CD4-positive, alpha-beta T cell treated with Interleukin-6 for 4 hours (primary cell): ENCODE results near the gene NAB2.

Experiments
- DNase-seq: peaks from one replicate; pipeline ENCODE4 v3.0.0-alpha.2; 2020; ENCODE audit warnings: mixed read lengths

NAB2 gene

DNA sequence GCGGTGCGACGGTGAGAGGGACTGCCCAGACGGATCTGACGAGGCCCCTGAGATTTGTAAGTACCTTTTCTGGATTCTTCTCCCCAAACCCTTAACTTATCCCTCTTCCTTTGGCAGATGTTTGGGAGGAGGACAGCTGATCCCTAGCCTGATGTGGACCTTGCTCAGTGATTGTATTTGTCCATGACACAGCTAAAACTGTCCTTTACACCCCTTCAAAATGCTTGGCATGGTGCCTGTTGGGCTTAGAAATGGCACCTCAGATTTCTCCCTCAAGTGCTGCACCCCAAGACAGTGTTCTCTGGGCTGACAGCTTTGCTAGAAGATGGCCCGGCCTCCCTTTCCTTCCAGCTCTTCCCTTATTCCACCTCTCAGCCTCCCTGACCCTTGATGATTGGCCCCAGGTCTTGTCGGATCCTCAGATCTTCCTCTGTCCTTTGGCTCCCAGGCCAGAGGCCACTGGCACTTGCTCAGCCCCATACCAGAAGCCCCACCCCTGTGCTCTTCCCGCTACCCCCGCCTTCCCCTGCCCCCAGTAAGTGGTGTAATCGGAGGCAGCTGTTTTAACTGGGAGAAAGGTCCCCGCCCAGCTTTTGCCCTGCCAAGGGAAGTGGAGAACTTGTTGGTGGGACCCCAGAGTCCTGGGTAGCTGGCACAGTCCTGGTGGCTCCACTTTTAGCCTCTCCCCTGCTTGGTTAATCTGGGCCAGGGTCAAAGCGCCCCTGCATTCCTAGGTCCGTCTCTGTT lies 49.8 kb downstream of the NAB2 start:
- DNase-seq = no peak

DNA sequence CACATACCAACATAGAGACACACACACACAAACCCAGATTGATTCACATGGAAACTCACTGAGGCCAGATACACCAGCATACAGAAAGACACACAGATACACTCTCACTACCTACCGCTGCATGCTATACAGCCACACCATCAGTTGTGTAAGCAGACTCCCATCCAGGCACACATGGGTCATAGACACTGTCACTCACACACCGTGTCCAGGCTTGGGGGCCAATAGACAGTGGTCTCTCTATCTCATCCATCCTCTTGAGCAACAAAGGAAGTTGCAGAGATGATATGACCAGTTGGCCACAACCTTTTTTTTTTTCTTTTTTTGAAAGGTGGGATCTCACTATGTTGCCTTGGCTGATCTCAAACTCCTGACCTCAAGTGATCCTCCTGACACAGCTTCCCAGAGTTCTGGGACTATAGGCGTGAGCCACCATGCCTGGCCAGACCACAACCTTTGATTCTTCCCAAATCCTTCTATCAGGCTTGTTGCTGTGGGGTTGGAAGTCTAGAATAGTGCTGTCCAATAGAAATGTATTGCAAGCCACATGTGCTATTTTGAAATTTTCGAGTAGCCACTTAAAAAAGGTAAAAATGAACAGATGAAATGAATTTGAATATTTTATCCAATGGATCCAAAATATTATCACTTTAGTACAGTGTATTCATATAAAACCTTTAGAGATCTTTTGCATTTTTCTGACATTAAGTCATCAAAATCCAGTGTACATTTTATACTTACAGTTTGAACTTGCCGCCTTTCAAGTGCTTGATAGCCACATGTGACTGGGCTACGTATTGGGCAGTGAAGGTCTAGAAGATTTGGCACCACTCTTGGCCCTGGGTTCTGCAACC lies 51.1 kb downstream of the NAB2 start:
- DNase-seq = no peak

DNA sequence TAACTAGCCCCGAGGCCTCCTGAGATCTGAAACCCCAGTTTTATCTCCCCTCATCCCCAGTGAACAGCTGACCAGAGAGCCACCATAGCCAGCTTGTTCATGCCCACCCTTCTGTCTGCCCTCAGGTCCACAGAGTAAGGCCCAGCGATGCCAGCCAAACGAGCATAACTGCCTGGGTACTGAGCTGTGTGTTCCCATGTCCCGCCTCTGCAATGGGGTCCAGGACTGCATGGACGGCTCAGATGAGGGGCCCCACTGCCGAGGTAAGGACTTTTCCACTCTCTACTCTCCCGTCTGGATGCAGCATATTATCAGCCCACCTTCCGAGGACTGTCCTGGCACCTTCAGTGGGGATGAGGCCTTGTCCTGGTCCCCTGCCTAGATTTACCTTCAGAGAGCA lies 52.3 kb downstream of the NAB2 start:
- no peak for DNase-seq

DNA sequence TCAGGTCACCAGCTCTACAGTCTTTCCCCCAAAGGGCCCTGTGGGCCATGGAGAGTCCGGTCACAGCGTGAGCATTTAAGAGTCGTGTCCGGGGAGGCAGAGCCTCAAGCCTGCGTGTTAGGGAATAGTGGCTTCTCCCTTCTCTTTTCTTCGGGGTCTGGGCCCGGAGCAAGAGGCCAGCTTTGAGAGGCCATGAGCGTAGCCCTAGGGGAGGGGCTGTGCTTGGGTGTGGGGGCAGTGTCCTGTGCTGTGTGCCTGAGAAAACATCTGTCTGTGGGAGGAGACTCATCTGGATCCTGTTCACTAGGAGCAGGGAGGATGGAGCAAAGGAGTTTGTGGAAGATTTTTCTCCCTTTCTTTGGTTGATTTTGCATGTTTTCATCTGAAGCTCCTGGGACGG lies 53.2 kb downstream of the NAB2 start:
- no peak for DNase-seq

DNA sequence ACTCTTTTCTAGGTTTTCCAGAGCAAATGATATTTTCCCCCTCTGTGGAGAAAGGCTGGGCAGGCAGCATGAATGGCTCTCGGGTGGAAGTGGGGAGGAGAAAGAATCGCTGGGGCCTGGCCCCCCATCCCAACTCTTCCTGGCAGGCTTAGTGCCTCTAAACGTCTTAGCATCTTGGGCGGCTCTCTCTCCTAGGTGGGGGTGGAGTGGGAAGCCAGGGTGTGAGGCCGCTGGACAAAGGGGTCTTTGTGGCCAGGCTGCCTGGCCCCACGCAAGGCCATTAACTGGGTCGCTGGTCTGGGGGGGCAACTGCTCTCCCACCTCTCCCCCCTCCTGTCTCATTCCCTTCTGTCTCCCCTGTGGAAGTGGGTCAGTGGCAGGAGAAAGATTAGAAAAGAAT lies 53.8 kb downstream of the NAB2 start:
- no peak for DNase-seq

DNA sequence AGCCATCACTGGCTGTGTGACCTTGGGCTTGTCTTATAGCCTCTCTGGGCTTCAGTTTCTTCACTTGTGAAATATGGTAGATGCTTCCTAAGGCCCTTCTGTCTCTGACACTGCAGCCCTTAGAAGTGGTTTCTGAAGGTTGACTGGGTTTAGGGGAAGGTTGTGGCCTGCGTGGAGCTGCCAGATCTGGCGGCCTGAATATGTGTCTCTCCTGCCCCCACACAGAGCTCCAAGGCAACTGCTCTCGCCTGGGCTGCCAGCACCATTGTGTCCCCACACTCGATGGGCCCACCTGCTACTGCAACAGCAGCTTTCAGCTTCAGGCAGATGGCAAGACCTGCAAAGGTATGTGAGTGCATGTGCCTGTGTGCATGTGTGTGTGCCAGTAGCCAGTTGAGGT lies 54.5 kb downstream of the NAB2 start:
- DNase-seq = no peak
